SK-N-SH (cell line): ENCODE results near the gene HOPX. TPM values are rescaled to one million over a fixed set of nuclear protein-coding genes. Genes with fewer than 3 reads are reported as not detected.

Experiments
- CTCF ChIA-PET: fragments of 300-600, 350-600 bp; formaldehyde crosslinking; extraction: SDS; loops from one replicate; lab custom pipeline; 2021; lab: Yijun Ruan, JAX
- POLR2A ChIA-PET: fragments of 350-600 bp; sonication (Branson Sonifier 250); formaldehyde crosslinking; extraction: SDS; loops from one replicate; lab custom pipeline; 2020; ENCODE audit warnings: antibody characterized with exemption, inconsistent platforms; lab: Yijun Ruan, JAX
- DNase-seq: peaks from one replicate; pipeline ENCODE4 v3.0.0; 2012
- H2AFZ ChIP-seq: fragments of 200-600 bp; sonication (generic); 2 replicates; pipeline ENCODE4 v1.8.1; 2016; ENCODE audit warnings: antibody characterized with exemption, mild to moderate bottlenecking, low read depth
- H3F3A ChIP-seq: fragments of 200-600 bp; sonication (generic); replicated peaks from 2 replicates; pipeline ENCODE3; 2016; ENCODE audit warnings: antibody characterized with exemption, mild to moderate bottlenecking; ENCODE audit not compliant: insufficient read depth
- H3K27ac ChIP-seq, 2 experiments: fragments of 200-500 bp in 1 of 2; fragments of 200-600 bp in 1 of 2; sonication (Bioruptor generic) in 1 of 2; sonication (generic), shearing (Covaris generic) in 1 of 2; 2 replicates each; pipeline versions ENCODE4 v1.5.1 to v1.6.1; 2014 to 2016; ENCODE audit warnings: low read depth in 2 of 2, inconsistent platforms in 1 of 2, low read length in 1 of 2, mild to moderate bottlenecking in 1 of 2, mixed read lengths in 1 of 2
- H3K27me3 ChIP-seq: fragments of 200-600 bp; sonication (generic), shearing (Covaris generic); 2 replicates; pipeline ENCODE4 v1.6.1; 2016; ENCODE audit warnings: mixed run types; ENCODE audit not compliant: insufficient read depth
- H3K36me3 ChIP-seq, 2 experiments: fragments of 200-500 bp in 1 of 2; fragments of 200-600 bp in 1 of 2; sonication (Bioruptor generic) in 1 of 2; sonication (generic) in 1 of 2; replicated peaks in 1 of 2; 2 replicates each; pipeline versions ENCODE3 to v1.5.1; 2014 to 2016; ENCODE audit warnings: low read length in 1 of 2, mild to moderate bottlenecking in 1 of 2; ENCODE audit not compliant: insufficient read depth in 2 of 2, control insufficient read depth in 1 of 2
- H3K4me1 ChIP-seq, 2 experiments: fragments of 200-500 bp in 1 of 2; fragments of 200-600 bp in 1 of 2; sonication (Bioruptor generic) in 1 of 2; sonication (generic), shearing (Covaris generic) in 1 of 2; 2 replicates each; pipeline versions ENCODE4 v1.5.1 to v1.6.1; 2014 to 2016; ENCODE audit warnings: low read depth in 1 of 2, low read length in 1 of 2, mixed run types in 1 of 2; ENCODE audit not compliant: insufficient read depth in 2 of 2, control insufficient read depth in 1 of 2
- H3K4me2 ChIP-seq: fragments of 200-600 bp; sonication (generic), shearing (Covaris generic); 2 replicates; pipeline ENCODE4 v1.6.1; 2017; ENCODE audit warnings: mixed run types
- H3K4me3 ChIP-seq, 2 experiments: fragments of 200-500 bp in 1 of 2; fragments of 200-600 bp in 1 of 2; sonication (Bioruptor generic) in 1 of 2; sonication (generic), shearing (Covaris generic) in 1 of 2; 2 replicates each; pipeline versions ENCODE4 v1.5.1 to v1.8.1; 2014 to 2016; ENCODE audit warnings: low read depth in 2 of 2, inconsistent platforms in 1 of 2, low read length in 1 of 2, mild to moderate bottlenecking in 1 of 2, mixed read lengths in 1 of 2, moderate library complexity in 1 of 2
- H3K79me2 ChIP-seq: fragments of 200-600 bp; sonication (generic); 2 replicates; pipeline ENCODE4 v1.8.1; 2017; ENCODE audit warnings: mild to moderate bottlenecking; ENCODE audit not compliant: insufficient read depth
- H3K9ac ChIP-seq: fragments of 200-600 bp; sonication (generic); 2 replicates; pipeline ENCODE4 v1.6.1; 2017; ENCODE audit warnings: mixed run types
- H3K9me2 ChIP-seq: fragments of 200-600 bp; sonication (generic); 2 replicates; pipeline ENCODE4 v1.6.1; 2017; ENCODE audit warnings: mixed run types
- H3K9me3 ChIP-seq: fragments of 200-600 bp; sonication (generic); 2 replicates; pipeline ENCODE4 v1.6.1; 2017; ENCODE audit warnings: mixed run types, mild to moderate bottlenecking, moderate library complexity
- H4K20me1 ChIP-seq: fragments of 200-600 bp; sonication (generic); 2 replicates; pipeline ENCODE4 v1.6.1; 2017; ENCODE audit warnings: mild to moderate bottlenecking, mixed run types; ENCODE audit not compliant: insufficient read depth
- CHD2 ChIP-seq: fragments of 150-350 bp; IDR thresholded peaks from 2 replicates; pipeline ENCODE4 v1.6.1; 2018; ENCODE audit warnings: low read length; ENCODE audit not compliant: partially characterized antibody
- FOSL2 ChIP-seq: IDR thresholded peaks from 2 replicates; pipeline ENCODE4 v1.4.0; 2012; ENCODE audit warnings: low read depth, mild to moderate bottlenecking, moderate library complexity, borderline replicate concordance
- FOXM1 ChIP-seq: IDR thresholded peaks from 2 replicates; pipeline ENCODE4 v1.4.0; 2012; ENCODE audit warnings: low read depth, mild to moderate bottlenecking
- GABPA ChIP-seq: IDR thresholded peaks from 2 replicates; pipeline ENCODE4 v1.4.0; 2012; ENCODE audit warnings: low read depth, mild to moderate bottlenecking
- IRF3 ChIP-seq: fragments of 150-350 bp; IDR thresholded peaks from 2 replicates; pipeline ENCODE4 v1.6.1; 2016; ENCODE audit warnings: mild to moderate bottlenecking, low read depth, low read length
- MEF2A ChIP-seq: IDR thresholded peaks from 2 replicates; pipeline ENCODE4 v1.4.0; 2012; ENCODE audit warnings: low read depth, borderline replicate concordance
- RAD21 ChIP-seq: IDR thresholded peaks from 2 replicates; pipeline ENCODE4 v1.6.1; 2012; ENCODE audit warnings: mild to moderate bottlenecking, low read length
- RCOR1 ChIP-seq: fragments of 150-350 bp; IDR thresholded peaks from 2 replicates; pipeline ENCODE4 v1.6.1; 2017; ENCODE audit warnings: antibody characterized with exemption, low read length
- RFX5 ChIP-seq: IDR thresholded peaks from 2 replicates; pipeline ENCODE4 v1.6.1; 2012; ENCODE audit warnings: mild to moderate bottlenecking, improper control_type of control experiment, low read length
- RXRA ChIP-seq: IDR thresholded peaks from 2 replicates; pipeline ENCODE4 v1.4.0; 2012; ENCODE audit warnings: low read depth, mild to moderate bottlenecking, borderline replicate concordance
- SMC3 ChIP-seq: IDR thresholded peaks from 2 replicates; pipeline ENCODE4 v1.6.1; 2012; ENCODE audit warnings: low read depth, low read length, improper control_type of control experiment
- TAF1 ChIP-seq: IDR thresholded peaks from 2 replicates; pipeline ENCODE4 v1.6.1; 2012; ENCODE audit warnings: low read depth, mild to moderate bottlenecking, low read length, moderate library complexity, borderline replicate concordance
- TCF12 ChIP-seq: IDR thresholded peaks from 2 replicates; pipeline ENCODE4 v1.4.0; 2012
- WGBS: methylation state at CpG from one replicate; pipeline ENCODE4 v1.1.6; 2017; ENCODE audit warnings: low lambda C conversion rate; 5-methylcytosine and 5-hydroxymethylcytosine counted together
- polyA plus RNA-seq, 3 experiments: library from polyadenylated mRNA; depleted of rRNA; stranded (reverse); fragments of >200 nt; gene quantifications; 2 replicates each; pipeline ENCODE4 v1.2.3, GENCODE V29; 2012
- TF ChIP-seq, protein P1 (sequence below): IDR thresholded peaks from 2 replicates; pipeline ENCODE4 v1.4.0; 2012; ENCODE audit warnings: low read depth

The HOPX gene
- polyA plus RNA-seq, 1 of the 3 experiments (the other 2 are of a cell fraction): 0.05 TPM

- TF ChIP-seq RCOR1 (no peak), TCF12 (no peak)
Measured at GRCh38 chr4:56674984-56675383, 6.1 kb downstream of the HOPX start (continued).

GRCh38 chr4:56671860-56672259 is 9.2 kb downstream of the HOPX start:
- WGBS: 24% methylated on average over 2 of the region's 2 CpGs
- no peak for DNase-seq
- Histone ChIP-seq H3K9ac (no peak overlapping the region), H3K9me3 (no peaks in the 10 kb centered on the region), H4K20me1 (no peaks in the 10 kb centered on the region), H3K36me3 (no peaks in the 10 kb centered on the region), H2AFZ (no peak overlapping the region), H3K79me2 (no peaks in the 10 kb centered on the region), H3K27ac (no peak overlapping the region), H3K27me3 (peaks cover 7% of the 10 kb centered on the region; the same call in 1 of the 2 replicates), H3K9me2 (no peaks in the 10 kb centered on the region), H3K4me1 (no peaks in the 10 kb centered on the region), H3K4me2 (no peak overlapping the region), H3K4me3 (no peak overlapping the region), H3F3A (no peaks in the 10 kb centered on the region)
- TF ChIP-seq FOSL2: no peak
- no peak for TF ChIP-seq RFX5
- no peak for TF ChIP-seq GABPA
- TF ChIP-seq RAD21: no peak
- TF ChIP-seq SMC3: no peak
- TF ChIP-seq MEF2A: no peak
- TF ChIP-seq FOXM1: no peak
- no peak for TF ChIP-seq RXRA
- TF ChIP-seq IRF3: no peak
- TF ChIP-seq, protein P1, sequence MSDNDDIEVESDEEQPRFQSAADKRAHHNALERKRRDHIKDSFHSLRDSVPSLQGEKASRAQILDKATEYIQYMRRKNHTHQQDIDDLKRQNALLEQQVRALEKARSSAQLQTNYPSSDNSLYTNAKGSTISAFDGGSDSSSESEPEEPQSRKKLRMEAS: no peak
- TF ChIP-seq RCOR1: no peak
- TF ChIP-seq TAF1: no peak
- TF ChIP-seq CHD2: no peak
- POLR2A ChIA-PET: no interaction called here
- CTCF ChIA-PET: interaction anchor here (0.7 to 1.5 kb wide), 2 partner anchors 11 to 13 kb away, joined by 3 read pairs; no protein-coding TSS in a partner anchor

GRCh38 chr4:56671373-56671772 is 9.7 kb downstream of the HOPX start:
- DNase-seq: no peak
- Histone ChIP-seq H3K4me3 (no peak overlapping the region), H3F3A (no peaks in the 10 kb centered on the region), H3K9ac (no peak overlapping the region), H3K79me2 (no peaks in the 10 kb centered on the region), H3K36me3 (no peaks in the 10 kb centered on the region), H3K4me2 (no peak overlapping the region), H3K4me1 (no peaks in the 10 kb centered on the region), H3K27me3 (peaks cover 8% of the 10 kb centered on the region; the same call in 1 of the 2 replicates), H2AFZ (no peak overlapping the region), H4K20me1 (no peaks in the 10 kb centered on the region), H3K9me2 (no peaks in the 10 kb centered on the region), H3K9me3 (no peaks in the 10 kb centered on the region), H3K27ac (no peak overlapping the region)
- TF ChIP-seq RAD21: no peak
- ChIA-PET CTCF (interaction anchor here (0.8 kb wide), 1 partner anchor 9 kb away, joined by 3 read pairs; the partner anchor contains the start of gene HOPX), POLR2A (no interaction called here)
- WGBS: 6% methylated on average over 1 of the region's 1 CpG
